ENCODE measurements around the gene ANKEF1. TPM values are rescaled to one million over a fixed set of nuclear protein-coding genes. Genes with fewer than 3 reads are reported as not detected.

Gene ANKEF1
- 7.6 and 8.2 TPM in 2 replicates for total RNA-seq

DNA sequence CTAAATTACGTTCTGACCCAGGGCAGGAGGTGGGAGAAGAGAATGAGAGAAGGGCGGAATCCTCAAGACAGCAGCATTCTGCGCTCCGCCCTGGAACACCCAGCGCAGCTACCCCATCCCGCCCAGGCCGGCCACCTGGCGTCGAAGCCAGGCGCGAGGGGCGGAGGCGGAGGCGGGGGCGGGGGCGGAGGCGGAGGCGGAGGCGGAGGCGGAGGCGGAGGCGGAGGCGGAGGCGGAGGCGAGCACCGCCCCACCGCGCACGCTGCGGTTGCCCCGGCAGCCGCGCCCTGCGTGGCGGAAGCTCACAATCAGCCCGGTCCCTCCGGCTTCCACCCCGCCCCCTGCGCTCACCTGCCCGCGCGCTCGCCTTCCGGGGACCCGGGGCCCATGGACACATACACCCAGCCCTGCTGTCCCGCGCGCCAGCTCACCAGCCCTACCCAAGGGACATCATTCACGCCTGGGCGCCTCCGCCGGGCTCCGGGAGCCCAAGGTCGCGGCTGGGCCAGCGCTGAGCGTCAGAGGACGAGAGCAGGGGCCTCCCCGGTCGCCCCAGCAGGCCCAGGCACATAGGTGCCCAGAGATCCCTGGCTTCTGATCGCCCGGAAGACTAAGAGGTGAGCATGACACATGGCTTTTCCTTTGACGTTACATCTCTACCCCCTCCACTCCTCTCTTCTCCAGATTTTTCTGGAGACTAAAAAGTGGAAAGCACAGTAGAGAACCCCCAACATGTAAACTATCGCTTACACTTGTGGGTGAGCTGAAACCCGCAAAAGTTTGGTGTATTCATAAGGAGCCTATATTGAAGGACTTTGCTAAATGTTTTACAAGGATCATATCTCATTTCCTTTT lies at the start of gene ANKEF1:
Gene ANKEF1 (plus strand): TSS at position 271 of the 855 bp plus-strand sequence. CDS start 3,315 bp downstream, outside the sequence.
- H3K27me3 ChIP-seq (ENCODE audit: control insufficient read depth, insufficient read depth, low read length) = no peaks in the 10 kb centered on the region
- TF ChIP-seq, protein P1, sequence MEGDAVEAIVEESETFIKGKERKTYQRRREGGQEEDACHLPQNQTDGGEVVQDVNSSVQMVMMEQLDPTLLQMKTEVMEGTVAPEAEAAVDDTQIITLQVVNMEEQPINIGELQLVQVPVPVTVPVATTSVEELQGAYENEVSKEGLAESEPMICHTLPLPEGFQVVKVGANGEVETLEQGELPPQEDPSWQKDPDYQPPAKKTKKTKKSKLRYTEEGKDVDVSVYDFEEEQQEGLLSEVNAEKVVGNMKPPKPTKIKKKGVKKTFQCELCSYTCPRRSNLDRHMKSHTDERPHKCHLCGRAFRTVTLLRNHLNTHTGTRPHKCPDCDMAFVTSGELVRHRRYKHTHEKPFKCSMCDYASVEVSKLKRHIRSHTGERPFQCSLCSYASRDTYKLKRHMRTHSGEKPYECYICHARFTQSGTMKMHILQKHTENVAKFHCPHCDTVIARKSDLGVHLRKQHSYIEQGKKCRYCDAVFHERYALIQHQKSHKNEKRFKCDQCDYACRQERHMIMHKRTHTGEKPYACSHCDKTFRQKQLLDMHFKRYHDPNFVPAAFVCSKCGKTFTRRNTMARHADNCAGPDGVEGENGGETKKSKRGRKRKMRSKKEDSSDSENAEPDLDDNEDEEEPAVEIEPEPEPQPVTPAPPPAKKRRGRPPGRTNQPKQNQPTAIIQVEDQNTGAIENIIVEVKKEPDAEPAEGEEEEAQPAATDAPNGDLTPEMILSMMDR (IDR thresholded peaks at IDR 0.05; ENCODE audit: insufficient read depth, low read length, poor library complexity, severe bottlenecking) = no peak
- H3K36me3 ChIP-seq (ENCODE audit: control insufficient read depth, insufficient read depth, low read length) = no peaks in the 10 kb centered on the region
- peak; percentile 7 for DNase-seq (ENCODE audit: low read depth)
- peak within 1 kb of the TSS; percentile 71 for H3K4me3 ChIP-seq (ENCODE audit: low read depth, low read length)

DNA sequence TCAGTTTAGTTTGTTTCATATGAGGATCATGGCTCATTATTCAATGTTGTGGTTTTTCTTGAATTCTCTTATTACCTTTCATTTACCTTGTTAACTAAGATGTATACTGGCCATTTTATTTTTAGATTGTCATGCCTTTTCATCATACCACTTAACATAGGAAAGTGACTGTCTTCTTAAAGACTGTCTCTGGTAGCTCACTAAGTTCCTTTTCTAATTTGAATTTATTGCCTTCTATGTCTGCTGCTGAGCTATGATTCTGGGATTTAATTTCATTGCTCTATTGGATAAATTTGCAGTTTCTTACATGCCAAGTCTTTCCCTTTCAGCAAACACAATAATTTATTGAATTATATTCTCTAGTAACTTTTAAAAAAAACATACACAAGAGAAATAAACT lies 49.5 kb upstream of the ANKEF1 start:
- H3K27me3 ChIP-seq (ENCODE audit: control insufficient read depth, insufficient read depth, low read length) = no peaks in the 10 kb centered on the region
- no peaks in the 10 kb centered on the region for H3K36me3 ChIP-seq (ENCODE audit: control insufficient read depth, insufficient read depth, low read length)
- TF ChIP-seq, protein P1 (IDR thresholded peaks at IDR 0.05; ENCODE audit: insufficient read depth, low read length, poor library complexity, severe bottlenecking) = no peak
- no peak overlapping the region for H3K4me3 ChIP-seq (ENCODE audit: low read depth, low read length)
- DNase-seq (ENCODE audit: low read depth) = no peak

DNA sequence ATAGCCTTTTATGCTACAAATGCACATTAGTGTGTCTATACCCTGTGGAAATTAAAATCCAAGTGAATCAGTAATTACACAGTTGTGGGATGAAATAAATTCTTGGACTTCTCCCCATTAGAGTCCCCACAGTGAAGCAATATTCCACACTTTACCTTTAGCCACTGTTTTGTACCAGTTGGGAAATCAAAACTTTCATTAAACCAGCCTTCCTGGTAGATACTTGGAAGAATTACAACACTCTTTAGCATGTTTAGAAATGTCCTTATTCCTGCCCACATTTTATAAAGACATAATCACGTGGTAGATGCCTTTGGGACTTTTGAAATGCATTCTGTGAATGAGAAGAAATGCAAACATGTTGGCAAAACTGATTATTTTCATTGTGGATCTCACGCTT lies 49.0 kb upstream of the ANKEF1 start:
- DNase-seq (ENCODE audit: low read depth) = no peak
- H3K36me3 ChIP-seq (ENCODE audit: control insufficient read depth, insufficient read depth, low read length) = no peaks in the 10 kb centered on the region
- TF ChIP-seq, protein P1 (IDR thresholded peaks at IDR 0.05; ENCODE audit: insufficient read depth, low read length, poor library complexity, severe bottlenecking) = no peak
- H3K27me3 ChIP-seq (ENCODE audit: control insufficient read depth, insufficient read depth, low read length) = no peaks in the 10 kb centered on the region
- H3K4me3 ChIP-seq (ENCODE audit: low read depth, low read length) = no peak overlapping the region

DNA sequence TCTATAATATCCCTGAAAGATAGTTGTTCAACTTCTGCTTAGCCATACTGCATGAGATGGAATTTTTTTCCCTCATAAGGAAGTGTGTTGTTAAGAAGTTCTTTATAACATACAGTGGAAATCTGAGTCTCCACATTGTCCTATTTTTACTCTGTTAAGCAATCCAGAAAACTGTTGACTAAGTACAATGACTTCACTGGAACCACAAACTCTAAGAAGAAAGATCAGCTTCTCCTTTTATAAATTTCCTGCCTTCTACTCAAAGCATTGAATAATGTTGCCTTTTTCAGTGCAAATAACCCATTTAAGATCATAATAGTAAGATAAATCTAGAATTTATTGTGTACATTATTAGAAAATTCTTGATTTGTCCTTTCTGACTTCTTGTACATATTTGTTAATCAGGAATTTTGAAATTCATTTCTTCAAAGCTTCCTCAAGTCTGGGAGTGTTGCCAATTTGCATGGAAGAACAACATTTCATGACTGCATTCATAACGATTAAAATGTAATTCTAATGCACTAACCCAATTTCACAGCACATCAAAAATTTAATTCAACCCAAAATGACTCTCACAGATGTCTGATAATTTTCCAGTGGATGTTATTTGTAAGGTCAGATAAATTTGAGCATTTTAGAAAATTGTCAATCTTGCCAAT lies 45.6 kb upstream of the ANKEF1 start:
- no peak overlapping the region for H3K4me3 ChIP-seq (ENCODE audit: low read depth, low read length)
- TF ChIP-seq, protein P1 (IDR thresholded peaks at IDR 0.05; ENCODE audit: insufficient read depth, low read length, poor library complexity, severe bottlenecking) = no peak
- no peaks in the 10 kb centered on the region for H3K27me3 ChIP-seq (ENCODE audit: control insufficient read depth, insufficient read depth, low read length)
- no peak for DNase-seq (ENCODE audit: low read depth)
- H3K36me3 ChIP-seq (ENCODE audit: control insufficient read depth, insufficient read depth, low read length) = no peaks in the 10 kb centered on the region

DNA sequence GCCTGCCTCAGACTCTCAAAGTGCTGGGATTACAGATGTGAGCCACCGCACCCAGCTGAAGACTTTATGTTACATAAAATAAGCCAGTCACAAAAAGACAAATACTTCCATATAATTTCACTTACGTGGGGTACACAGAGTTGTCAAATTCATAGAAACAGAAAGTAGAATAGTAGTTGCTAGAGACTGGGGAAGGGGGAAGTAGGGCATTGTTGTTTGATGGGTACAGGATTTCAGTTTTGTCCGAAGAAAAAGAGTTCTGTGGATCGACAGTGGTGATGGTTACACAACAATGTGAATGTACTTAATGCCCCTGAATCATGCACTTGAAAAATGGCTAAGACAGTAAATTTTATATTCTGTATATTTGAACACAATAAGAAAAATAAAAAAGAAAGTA lies 41.6 kb upstream of the ANKEF1 start:
- DNase-seq (ENCODE audit: low read depth) = no peak
- Histone ChIP-seq H3K4me3 (ENCODE audit: low read depth, low read length) (no peak overlapping the region), H3K27me3 (ENCODE audit: control insufficient read depth, insufficient read depth, low read length) (no peaks in the 10 kb centered on the region), H3K36me3 (ENCODE audit: control insufficient read depth, insufficient read depth, low read length) (no peaks in the 10 kb centered on the region)
- TF ChIP-seq, protein P1 (IDR thresholded peaks at IDR 0.05; ENCODE audit: insufficient read depth, low read length, poor library complexity, severe bottlenecking) = no peak

Data from kidney epithelial cell (primary cell).